Muscle layer of colon (tissue), 2 donors: ENCODE measurements around the gene VTCN1.
"Not testable (repeated sequence)": the region's sequence is repeated elsewhere in the genome, so short reads cannot be mapped to it uniquely, and the experiment has no call there.

Experiments
- H3K27ac ChIP-seq: one replicate; pipeline ENCODE4 v1.7.0; 2013; ENCODE audit warnings: low read depth, mild to moderate bottlenecking, low read length, moderate library complexity
- H3K27me3 ChIP-seq, 2 donors: one replicate each; pipeline ENCODE4 v1.7.0; 2013; ENCODE audit warnings: low read length in 2 of 2, mild to moderate bottlenecking in 2 of 2; ENCODE audit not compliant: insufficient read depth in 2 of 2, control insufficient read depth in 1 of 2
- H3K36me3 ChIP-seq: one replicate; pipeline ENCODE4 v1.7.0; 2013; ENCODE audit warnings: mild to moderate bottlenecking, low read length; ENCODE audit not compliant: insufficient read depth
- H3K4me1 ChIP-seq: one replicate; pipeline ENCODE4 v1.7.0; 2013; ENCODE audit warnings: mild to moderate bottlenecking, low read length; ENCODE audit not compliant: insufficient read depth
- H3K4me3 ChIP-seq, 2 donors: one replicate each; pipeline ENCODE4 v1.7.0; 2013; ENCODE audit warnings: low read length in 2 of 2, low read depth in 1 of 2, mild to moderate bottlenecking in 1 of 2, moderate library complexity in 1 of 2
- H3K9ac ChIP-seq: one replicate; pipeline ENCODE4 v1.7.0; 2013; ENCODE audit warnings: low read length
- H3K9me3 ChIP-seq: one replicate; pipeline ENCODE4 v1.7.0; 2013; ENCODE audit warnings: mild to moderate bottlenecking, low read length
- donor health status: abdominal sarcoma.
- donor health status: Adenocarcinoma of cecum.

The VTCN1 gene

GRCh38 chr1:117107364-117107763 is 103.4 kb downstream of the VTCN1 start:
- Histone ChIP-seq H3K4me1 (no peaks in the 10 kb centered on the region), H3K9ac (no peak overlapping the region), H3K27me3 (no peaks in the 10 kb centered on the region), H3K4me3 (no peak overlapping the region), H3K27ac (no peak overlapping the region), H3K9me3 (no peaks in the 10 kb centered on the region), H3K36me3 (peaks cover 18% of the 10 kb centered on the region)

DNA sequence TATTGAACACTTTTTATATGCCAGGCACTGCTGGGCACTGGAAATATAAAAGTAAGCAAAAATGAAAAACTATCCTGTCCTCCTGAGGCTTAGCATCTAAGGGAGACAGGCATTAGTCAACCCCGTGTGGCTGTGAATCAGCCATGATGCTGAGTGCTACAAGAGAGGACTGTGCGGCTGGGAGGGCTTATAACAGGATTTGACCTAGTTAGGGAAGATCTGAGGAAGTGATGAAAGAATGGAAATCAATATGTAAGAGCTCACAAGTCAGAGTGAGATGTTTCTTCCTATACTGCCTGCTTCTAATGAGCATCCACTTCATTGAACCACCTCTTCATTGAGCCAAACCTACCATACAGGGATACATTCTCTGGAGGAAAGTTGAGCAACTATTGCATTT is 104.2 kb downstream of the VTCN1 start:
- no peak overlapping the region for H3K9ac ChIP-seq
- no peak overlapping the region for H3K27ac ChIP-seq
- H3K36me3 ChIP-seq = peaks cover 14% of the 10 kb centered on the region

GRCh38 chr1:117105722-117106121 is 105.0 kb downstream of the VTCN1 start:
- Histone ChIP-seq H3K36me3 (peaks cover 8% of the 10 kb centered on the region), H3K4me3 (no peak overlapping the region), H3K27ac (no peak overlapping the region), H3K9me3 (no peaks in the 10 kb centered on the region), H3K27me3 (no peaks in the 10 kb centered on the region), H3K4me1 (no peaks in the 10 kb centered on the region), H3K9ac (no peak overlapping the region)

More for the DNA sequence above, 104.2 kb downstream of the VTCN1 start:
- H3K27me3 ChIP-seq = no peaks in the 10 kb centered on the region
- no peaks in the 10 kb centered on the region for H3K4me1 ChIP-seq
- H3K4me3 ChIP-seq = no peak overlapping the region
- no peaks in the 10 kb centered on the region for H3K9me3 ChIP-seq

GRCh38 chr1:117104986-117105385 is 105.7 kb downstream of the VTCN1 start:
- Histone ChIP-seq H3K4me1 (no peaks in the 10 kb centered on the region), H3K9me3 (no peaks in the 10 kb centered on the region), H3K27ac (no peak overlapping the region), H3K9ac (no peak overlapping the region), H3K36me3 (peaks cover 8% of the 10 kb centered on the region), H3K27me3 (no peaks in the 10 kb centered on the region), H3K4me3 (no peak overlapping the region)

- not testable (repeated sequence) for H3K27me3 ChIP-seq, H3K9me3 ChIP-seq, H3K27ac ChIP-seq, H3K4me1 ChIP-seq, H3K36me3 ChIP-seq, H3K9ac ChIP-seq, H3K4me3 ChIP-seq
These were observed 108.9 kb downstream of the VTCN1 start for GRCh38 chr1:117101858-117102257.

DNA sequence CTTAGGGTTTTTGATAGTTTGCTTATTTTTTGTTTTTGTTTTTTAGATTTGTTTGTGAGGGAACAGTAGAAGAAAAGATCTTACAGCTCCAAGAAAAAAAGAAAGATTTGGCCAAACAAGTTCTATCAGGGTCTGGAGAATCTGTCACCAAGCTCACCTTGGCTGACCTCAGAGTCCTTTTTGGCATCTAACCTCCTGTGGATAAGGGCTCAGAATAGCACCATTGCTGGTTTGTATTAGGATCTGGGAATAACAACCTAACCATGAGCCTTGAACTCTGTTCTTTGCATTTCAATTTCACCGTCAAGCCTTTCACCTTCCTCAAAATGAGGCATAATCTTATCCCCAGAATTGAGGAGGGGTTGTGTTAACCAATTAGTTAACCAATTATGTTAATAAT is 109.4 kb downstream of the VTCN1 start:
- Histone ChIP-seq H3K27me3 (no peaks in the 10 kb centered on the region), H3K9me3 (no peaks in the 10 kb centered on the region), H3K4me3 (no peak overlapping the region), H3K27ac (no peak overlapping the region), H3K4me1 (no peaks in the 10 kb centered on the region), H3K36me3 (no peaks in the 10 kb centered on the region), H3K9ac (no peak overlapping the region)

DNA sequence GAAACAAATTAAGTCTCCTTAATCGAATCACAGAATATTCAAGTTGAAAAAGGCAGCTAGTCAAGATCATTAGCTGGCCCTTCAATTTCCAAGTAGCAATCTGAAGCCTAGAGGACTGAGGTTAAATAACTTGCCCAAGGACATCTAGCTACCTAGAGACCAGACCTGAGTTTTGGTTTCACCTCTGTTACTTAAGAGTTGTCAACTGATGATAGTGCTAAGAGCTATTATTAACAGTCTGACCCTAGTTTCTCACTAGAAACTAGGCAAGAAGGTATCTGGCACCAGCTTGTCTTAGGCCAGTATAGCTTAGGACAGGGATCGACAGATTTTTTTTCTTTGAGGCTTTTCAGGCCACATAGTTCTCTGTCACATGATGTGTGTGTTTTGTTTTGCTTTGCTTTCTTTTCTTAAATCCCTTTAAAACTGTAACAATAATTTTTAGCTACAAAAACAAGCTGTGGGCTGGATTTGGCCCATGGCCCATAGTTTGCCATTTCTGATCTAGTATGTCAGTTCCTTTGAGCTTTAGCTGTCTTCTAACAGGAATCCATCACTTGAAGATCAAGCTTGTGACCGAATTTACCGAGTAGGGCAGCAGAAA is 112.3 kb downstream of the VTCN1 start:
- Histone ChIP-seq H3K4me3 (no peak overlapping the region), H3K4me1 (peaks cover 7% of the 10 kb centered on the region), H3K36me3 (no peaks in the 10 kb centered on the region)

GRCh38 chr1:117097443-117097842 is 113.3 kb downstream of the VTCN1 start:
- Histone ChIP-seq H3K27ac (no peak overlapping the region), H3K9me3 (no peaks in the 10 kb centered on the region), H3K4me1 (peaks cover 7% of the 10 kb centered on the region), H3K9ac (no peak overlapping the region), H3K27me3 (no peaks in the 10 kb centered on the region), H3K36me3 (no peaks in the 10 kb centered on the region), H3K4me3 (no peak overlapping the region)

More for the DNA sequence above, 112.3 kb downstream of the VTCN1 start:
- H3K9me3 ChIP-seq = no peaks in the 10 kb centered on the region
- H3K27ac ChIP-seq = no peak overlapping the region
- no peaks in the 10 kb centered on the region for H3K27me3 ChIP-seq
- H3K9ac ChIP-seq = no peak overlapping the region

GRCh38 chr1:117096951-117097408 is 113.7 kb downstream of the VTCN1 start:
- Histone ChIP-seq H3K9ac (no peak overlapping the region), H3K27me3 (no peaks in the 10 kb centered on the region), H3K9me3 (no peaks in the 10 kb centered on the region), H3K36me3 (no peaks in the 10 kb centered on the region), H3K27ac (no peak overlapping the region), H3K4me1 (peaks cover 7% of the 10 kb centered on the region), H3K4me3 (no peak overlapping the region)

DNA sequence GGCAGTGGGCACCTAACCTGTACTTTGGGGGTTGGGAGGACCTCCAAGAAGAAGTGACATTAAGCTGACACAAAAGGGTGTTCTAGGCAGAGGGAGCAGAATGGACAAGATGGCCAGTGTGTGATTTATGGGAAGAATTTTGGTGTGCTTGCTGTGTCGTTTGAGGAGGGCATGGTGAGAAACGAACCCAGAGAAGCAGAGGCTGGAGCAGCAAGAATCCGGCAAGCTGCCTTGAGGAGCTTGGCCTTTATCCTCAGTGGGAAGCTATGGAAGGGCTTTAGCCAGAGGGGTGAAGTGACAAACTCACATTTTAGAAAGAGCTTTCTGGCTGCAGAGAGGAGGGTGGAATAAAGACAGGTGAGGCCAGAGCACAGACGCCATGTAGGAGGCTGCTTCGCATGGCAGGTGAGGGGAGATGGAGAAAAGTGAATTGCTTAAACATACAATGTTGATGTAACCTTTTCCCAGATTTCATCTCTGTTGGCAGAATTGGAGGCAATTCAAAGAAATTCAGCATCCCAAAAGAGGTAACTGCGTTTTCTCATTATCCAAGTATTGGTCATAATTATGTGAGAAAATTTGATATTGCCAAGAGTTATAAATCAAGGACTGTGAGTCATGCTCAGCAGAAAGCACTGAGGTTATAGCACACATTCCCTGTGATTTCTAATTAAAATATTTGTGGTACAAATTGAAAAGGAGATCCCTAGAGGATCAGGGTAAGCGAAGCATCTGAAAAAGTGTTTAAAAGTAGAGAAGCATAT is 115.7 kb downstream of the VTCN1 start:
- Histone ChIP-seq H3K27ac (peak overlapping the region; percentile 17), H3K27me3 (no peaks in the 10 kb centered on the region), H3K4me3 (no peak overlapping the region), H3K9me3 (no peaks in the 10 kb centered on the region), H3K4me1 (peaks cover 7% of the 10 kb centered on the region), H3K36me3 (no peaks in the 10 kb centered on the region), H3K9ac (no peak overlapping the region)

- H3K9ac ChIP-seq = no peak overlapping the region
- no peaks in the 10 kb centered on the region for H3K27me3 ChIP-seq
- H3K36me3 ChIP-seq = no peaks in the 10 kb centered on the region
- no peaks in the 10 kb centered on the region for H3K9me3 ChIP-seq
- peaks cover 7% of the 10 kb centered on the region for H3K4me1 ChIP-seq
- no peak overlapping the region for H3K27ac ChIP-seq
- H3K4me3 ChIP-seq = no peak overlapping the region
These were observed 116.7 kb downstream of the VTCN1 start for GRCh38 chr1:117093870-117094621.
